GM19240 (cell line): ENCODE measurements around the gene ZFP36.
"Not testable (repeated sequence)": the region's sequence is repeated elsewhere in the genome, so short reads cannot be mapped to it uniquely, and the experiment has no call there.

Experiments used
- DNase-seq: peaks from one replicate; pipeline ENCODE4 v3.0.0; 2011; ENCODE audit warnings: low spot score; ENCODE audit not compliant: insufficient read length

ZFP36 gene

DNA sequence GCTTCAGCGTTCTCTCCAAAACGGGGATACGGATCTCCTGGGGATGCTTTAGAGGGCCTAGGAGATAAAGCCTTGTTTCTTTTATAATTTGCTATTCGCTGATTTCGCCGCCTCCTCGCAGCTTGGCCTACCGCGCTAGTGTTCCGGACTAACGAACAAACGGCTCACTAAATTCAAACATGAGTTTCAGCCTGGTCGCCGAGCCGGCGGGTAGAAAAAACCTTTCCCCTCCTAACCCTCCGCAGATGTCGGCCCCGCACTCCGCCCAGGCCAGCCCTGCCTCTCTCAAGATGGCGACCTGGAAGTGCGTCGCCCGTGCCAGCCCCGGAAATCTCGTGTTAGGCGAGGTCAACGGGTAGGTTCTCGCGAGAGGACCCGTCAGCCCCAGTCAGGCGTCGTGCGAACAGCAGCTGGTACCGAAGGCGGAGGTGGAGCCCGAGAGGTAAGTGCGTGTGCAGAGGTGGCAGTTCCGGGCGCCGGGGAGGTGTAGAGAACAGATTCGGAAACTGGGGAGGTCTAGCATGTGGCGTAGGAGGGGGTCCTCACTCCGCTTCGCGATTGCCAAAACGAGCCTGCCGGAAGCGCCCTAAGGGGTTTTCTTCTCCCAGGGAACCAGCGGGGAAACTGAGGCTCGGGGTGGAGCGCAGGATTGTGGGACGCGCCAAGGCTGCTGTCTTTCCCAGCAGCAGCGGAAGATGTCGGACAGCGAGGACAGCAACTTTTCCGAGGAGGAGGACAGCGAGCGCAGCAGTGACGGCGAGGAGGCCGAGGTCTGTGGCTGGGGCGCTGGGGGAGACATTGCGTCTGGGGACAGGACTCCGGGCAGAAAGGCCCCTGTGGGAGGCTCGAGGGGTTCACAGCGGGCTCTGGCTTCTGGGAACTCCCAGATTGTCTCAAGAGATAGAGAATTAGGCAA, 38.8 kb downstream of the ZFP36 start, which contains the start of gene SUPT5H:
SUPT5H (plus strand) TSS at position 387 of the 916 bp plus-strand sequence; CDS start at position 696, 309 bp downstream.
- peak; percentile 98 for DNase-seq

- DNase-seq: no peak
These were observed 39.9 kb downstream of the ZFP36 start for GRCh38 chr19:39446365-39447084.

GRCh38 chr19:39448271-39448670, 41.6 kb downstream of the ZFP36 start:
- DNase-seq: peak; percentile 32

- no peak for DNase-seq
These were observed 42.6 kb downstream of the ZFP36 start for GRCh38 chr19:39449116-39449797.

- not testable (repeated sequence) for DNase-seq
These were observed 44.6 kb downstream of the ZFP36 start for GRCh38 chr19:39451257-39451656.
